ENCODE measurements around the gene C13orf42.

Gene C13orf42

DNA sequence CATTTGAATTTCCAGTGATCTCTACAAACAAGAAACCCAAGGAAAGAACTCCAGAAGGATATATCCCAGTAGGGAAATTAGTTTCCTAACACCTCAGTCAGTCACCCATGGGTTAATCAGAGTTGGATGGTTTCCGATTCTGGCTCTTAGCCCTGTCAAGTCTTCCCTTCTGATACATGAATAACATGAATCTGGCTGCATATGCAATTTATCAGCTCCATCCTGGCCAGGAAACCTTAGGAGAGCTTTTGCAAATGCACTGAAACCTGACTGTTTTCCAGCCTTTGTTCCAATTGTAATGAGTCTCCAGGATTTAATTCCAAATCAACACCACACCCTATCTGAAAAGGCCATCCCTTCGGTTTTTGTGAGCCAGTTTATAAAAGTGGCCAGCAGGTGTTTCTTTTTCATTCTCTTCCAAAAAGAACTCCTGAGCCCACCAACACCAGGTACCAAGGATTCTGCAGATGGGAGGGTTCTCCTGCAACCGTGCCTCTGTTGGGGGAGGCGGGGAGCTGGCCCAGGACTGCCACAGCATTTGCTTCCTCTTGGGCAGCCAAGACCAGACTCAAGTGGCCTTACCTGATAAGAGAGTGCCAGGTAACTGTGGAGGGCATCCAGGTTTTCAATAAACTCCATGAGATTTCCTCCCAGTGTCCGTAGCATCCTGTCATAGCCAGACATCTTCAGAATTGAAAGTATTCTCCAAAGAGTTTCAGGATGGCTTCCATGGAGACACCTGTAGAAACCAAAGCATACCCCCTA, 77.5 kb downstream of the C13orf42 start:
- no peak for DNase-seq (ENCODE audit: low read depth in 2 of 2)

DNA sequence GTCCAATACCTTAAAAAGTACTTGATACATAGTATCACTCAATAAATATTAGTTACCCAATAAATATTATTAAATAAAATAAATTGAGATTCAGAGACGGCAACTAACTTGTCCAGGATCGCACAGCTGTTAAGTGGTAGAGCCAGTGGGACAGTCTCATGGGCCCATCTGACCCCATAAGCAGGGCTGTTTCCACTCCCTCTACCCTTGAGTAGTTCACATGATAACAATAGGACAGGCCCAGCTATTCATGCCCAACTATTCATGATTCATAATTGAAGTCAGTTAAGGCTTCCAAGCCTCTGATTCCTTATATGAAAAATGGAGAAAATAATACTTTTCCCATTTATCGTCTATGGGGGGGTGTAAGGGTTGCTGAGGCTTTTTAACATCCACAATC, 78.2 kb downstream of the C13orf42 start:
- DNase-seq (ENCODE audit: low read depth in 2 of 2) = no peak

Measured in stimulated activated CD8-positive, alpha-beta memory T cell treated with anti-CD3 and anti-CD28 coated beads, Interleukin-2, amount 100 ng/mL, for 48 hours (primary cell).